ENCODE results near the gene PCBP3.
A peak's percentile ranks its signal among the peaks of the same experiment; 100 is the strongest.
"Not testable (repeated sequence)": the region's sequence is repeated elsewhere in the genome, so short reads cannot be mapped to it uniquely, and the experiment has no call there.

The PCBP3 gene

GRCh38 chr21:45965084-45965809, 321.7 kb downstream of the PCBP3 start:
- no peak for DNase-seq (ENCODE audit: low read depth in 2 of 2)

GRCh38 chr21:45966791-45967394, 323.4 kb downstream of the PCBP3 start:
- DNase-seq (ENCODE audit: low read depth in 2 of 2) = no peak

GRCh38 chr21:45969921-45970673, 326.6 kb downstream of the PCBP3 start:
- no peak for DNase-seq (ENCODE audit: low read depth in 2 of 2)

GRCh38 chr21:45970674-45971615, 327.4 kb downstream of the PCBP3 start:
- peak; percentile 29 to 36 for DNase-seq (ENCODE audit: low read depth in 2 of 2)

GRCh38 chr21:45971616-45972352, 328.3 kb downstream of the PCBP3 start:
- DNase-seq (ENCODE audit: low read depth in 2 of 2) = no peak

GRCh38 chr21:45972353-45972715, 328.8 kb downstream of the PCBP3 start:
- DNase-seq (ENCODE audit: low read depth in 2 of 2) = no peak

- no peak for DNase-seq (ENCODE audit: low read depth in 2 of 2)
Measured at GRCh38 chr21:45972716-45973474, 329.4 kb downstream of the PCBP3 start.

- DNase-seq (ENCODE audit: low read depth in 2 of 2) = peak; percentile 59 to 65
Measured at GRCh38 chr21:45973475-45974072, 330.0 kb downstream of the PCBP3 start.

GRCh38 chr21:45974073-45975019, 330.8 kb downstream of the PCBP3 start:
- DNase-seq (ENCODE audit: low read depth in 2 of 2) = no peak

GRCh38 chr21:45975020-45975666, 331.6 kb downstream of the PCBP3 start:
- no peak for DNase-seq (ENCODE audit: low read depth in 2 of 2)

- not testable (repeated sequence) for DNase-seq (ENCODE audit: low read depth in 2 of 2)
Measured at GRCh38 chr21:45975667-45976409, 332.3 kb downstream of the PCBP3 start.

- no peak for DNase-seq (ENCODE audit: low read depth in 2 of 2)
Measured at GRCh38 chr21:45976701-45977311, 333.3 kb downstream of the PCBP3 start.

- no peak for DNase-seq (ENCODE audit: low read depth in 2 of 2)
Measured at GRCh38 chr21:45977396-45977795, 333.9 kb downstream of the PCBP3 start.

GRCh38 chr21:45979141-45979631, 335.7 kb downstream of the PCBP3 start:
- no peak for DNase-seq (ENCODE audit: low read depth in 2 of 2)

GRCh38 chr21:45979651-45980050, 336.1 kb downstream of the PCBP3 start:
- no peak for DNase-seq (ENCODE audit: low read depth in 2 of 2)

- no peak for DNase-seq (ENCODE audit: low read depth in 2 of 2)
Measured at GRCh38 chr21:45980271-45980670, 336.7 kb downstream of the PCBP3 start.

GRCh38 chr21:45980697-45981096, 337.2 kb downstream of the PCBP3 start:
- DNase-seq (ENCODE audit: low read depth in 2 of 2) = no peak

All from activated CD4-positive, alpha-beta T cell treated with anti-CD3 and anti-CD28 coated beads for 24 hours (primary cell).